Neural progenitor cell (in vitro differentiated cells): ENCODE data around the gene DEPDC1B. TPM values are rescaled to one million over a fixed set of nuclear protein-coding genes. Genes with fewer than 3 reads are reported as not detected.

Experiments
- DNase-seq: peaks from one replicate; pipeline ENCODE4 v3.0.0-alpha.2; 2016; ENCODE audit warnings: low spot score
- H2AFZ ChIP-seq: fragments of 200-600 bp; sonication (generic); replicated peaks from 2 replicates; pipeline ENCODE4 v1.6.1; 2016; ENCODE audit warnings: antibody characterized with exemption
- H3F3A ChIP-seq: fragments of 200-600 bp; sonication (generic); 2 replicates; pipeline ENCODE4 v1.6.1; 2016; ENCODE audit warnings: antibody characterized with exemption, low read depth
- H3K27ac ChIP-seq: fragments of 200-600 bp; sonication (generic); 2 replicates; pipeline ENCODE4 v1.5.1; 2016; ENCODE audit warnings: mild to moderate bottlenecking
- H3K27me3 ChIP-seq: fragments of 200-600 bp; sonication (generic); 2 replicates; pipeline ENCODE4 v1.6.1; 2016; ENCODE audit warnings: mild to moderate bottlenecking, moderate library complexity
- H3K36me3 ChIP-seq: fragments of 200-600 bp; sonication (generic); 2 replicates; pipeline ENCODE4 v1.5.1; 2016
- H3K4me1 ChIP-seq: fragments of 200-600 bp; sonication (generic); 2 replicates; pipeline ENCODE4 v1.6.1; 2016; ENCODE audit warnings: mixed run types
- H3K4me2 ChIP-seq: fragments of 200-600 bp; sonication (generic); 2 replicates; pipeline ENCODE4 v1.6.1; 2016
- H3K4me3 ChIP-seq: fragments of 200-600 bp; sonication (generic); 2 replicates; pipeline ENCODE4 v1.5.1; 2016
- H3K79me2 ChIP-seq: fragments of 200-600 bp; sonication (generic); 2 replicates; pipeline ENCODE4 v1.6.1; 2016; ENCODE audit warnings: low read depth
- H3K9ac ChIP-seq: fragments of 200-600 bp; sonication (generic); 2 replicates; pipeline ENCODE4 v1.6.1; 2016
- H3K9me3 ChIP-seq: fragments of 200-600 bp; sonication (generic); 2 replicates; pipeline ENCODE4 v1.5.1; 2016; ENCODE audit warnings: low read depth
- H4K20me1 ChIP-seq: fragments of 200-600 bp; sonication (generic); 2 replicates; pipeline ENCODE4 v1.6.1; 2016; ENCODE audit warnings: low read depth
- H3K27ac Mint-ChIP-seq: 3 replicates; pipeline ENCODE4 v1.8.0; 2021; ENCODE audit warnings: mixed read lengths
- H3K27me3 Mint-ChIP-seq: 2 replicates; pipeline ENCODE4 v1.8.0; 2022; ENCODE audit warnings: low read depth, mild to moderate bottlenecking, inconsistent platforms, moderate library complexity, mixed read lengths; ENCODE audit not compliant: insufficient read depth
- H3K36me3 Mint-ChIP-seq: 3 replicates; pipeline ENCODE4 v1.8.0; 2021; ENCODE audit warnings: mixed read lengths
- H3K4me1 Mint-ChIP-seq: 3 replicates; pipeline ENCODE4 v1.8.0; 2021; ENCODE audit warnings: mixed read lengths
- H3K4me3 Mint-ChIP-seq: 3 replicates; pipeline ENCODE4 v1.8.0; 2021; ENCODE audit warnings: mild to moderate bottlenecking, moderate library complexity, mixed read lengths
- H3K9me3 Mint-ChIP-seq: 3 replicates; pipeline ENCODE4 v1.8.0; 2020; ENCODE audit warnings: mixed read lengths
- EZH2 ChIP-seq: fragments of 200-600 bp; sonication (generic); IDR thresholded peaks from 2 replicates; pipeline ENCODE4 v1.6.1; 2017; ENCODE audit warnings: antibody characterized with exemption, mild to moderate bottlenecking, moderate library complexity
- EZH2phosphoT487 ChIP-seq: fragments of 200-600 bp; sonication (generic); IDR thresholded peaks from 2 replicates; pipeline ENCODE4 v1.6.1; 2017; ENCODE audit warnings: antibody characterized with exemption
- total RNA-seq: library from RNA; depleted of rRNA; stranded (reverse); fragments of >200 nt; gene quantifications from 2 replicates; pipeline ENCODE4 v1.2.3, GENCODE V29; 2015; ENCODE audit warnings: low replicate concordance
- TF ChIP-seq, protein P1 (sequence below): fragments of 200-600 bp; sonication (generic); IDR thresholded peaks from 2 replicates; pipeline ENCODE4 v1.5.1; 2017; ENCODE audit warnings: antibody characterized with exemption, mild to moderate bottlenecking

DEPDC1B gene
- total RNA-seq, 1 donor from 2014 or later: 142 TPM

DNA sequence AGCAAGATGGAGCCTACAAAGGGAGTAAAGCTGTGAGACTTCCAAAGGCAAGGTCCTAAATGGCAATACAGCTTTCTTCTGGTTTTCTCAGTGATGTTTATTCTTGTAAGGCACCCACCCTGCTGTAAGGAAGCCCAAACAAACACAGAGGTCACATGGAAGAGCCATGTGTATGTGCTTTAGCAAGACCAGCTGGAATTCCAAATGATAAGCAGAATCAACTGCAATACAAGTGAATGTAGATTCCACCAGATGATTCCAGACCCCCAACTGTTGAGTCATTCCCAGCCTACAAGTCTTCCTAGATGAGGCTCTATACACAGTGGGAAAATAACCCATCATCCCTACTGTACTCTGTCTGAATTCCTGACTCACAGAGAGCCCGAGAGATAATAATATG lies 122.8 kb downstream of the DEPDC1B start:
- Histone ChIP-seq H3K9ac (no peak overlapping the region), H3K4me1 (no peaks in the 10 kb centered on the region), H3K4me3 (no peak overlapping the region), H4K20me1 (no peaks in the 10 kb centered on the region), H3K4me2 (no peak overlapping the region), H3K27me3 (no peaks in the 10 kb centered on the region), H2AFZ (no peak overlapping the region), H3F3A (no peaks in the 10 kb centered on the region), H3K36me3 (no peaks in the 10 kb centered on the region), H3K9me3 (no peaks in the 10 kb centered on the region), H3K27ac (no peak overlapping the region), H3K79me2 (no peaks in the 10 kb centered on the region)
- Mint-ChIP-seq H3K9me3 (peaks cover 33% of the 10 kb centered on the region), H3K27ac (no peak overlapping the region), H3K4me1 (no peaks in the 10 kb centered on the region), H3K27me3 (no peaks in the 10 kb centered on the region), H3K36me3 (peaks cover 14% of the 10 kb centered on the region), H3K4me3 (no peak overlapping the region)
- TF ChIP-seq, protein P1, sequence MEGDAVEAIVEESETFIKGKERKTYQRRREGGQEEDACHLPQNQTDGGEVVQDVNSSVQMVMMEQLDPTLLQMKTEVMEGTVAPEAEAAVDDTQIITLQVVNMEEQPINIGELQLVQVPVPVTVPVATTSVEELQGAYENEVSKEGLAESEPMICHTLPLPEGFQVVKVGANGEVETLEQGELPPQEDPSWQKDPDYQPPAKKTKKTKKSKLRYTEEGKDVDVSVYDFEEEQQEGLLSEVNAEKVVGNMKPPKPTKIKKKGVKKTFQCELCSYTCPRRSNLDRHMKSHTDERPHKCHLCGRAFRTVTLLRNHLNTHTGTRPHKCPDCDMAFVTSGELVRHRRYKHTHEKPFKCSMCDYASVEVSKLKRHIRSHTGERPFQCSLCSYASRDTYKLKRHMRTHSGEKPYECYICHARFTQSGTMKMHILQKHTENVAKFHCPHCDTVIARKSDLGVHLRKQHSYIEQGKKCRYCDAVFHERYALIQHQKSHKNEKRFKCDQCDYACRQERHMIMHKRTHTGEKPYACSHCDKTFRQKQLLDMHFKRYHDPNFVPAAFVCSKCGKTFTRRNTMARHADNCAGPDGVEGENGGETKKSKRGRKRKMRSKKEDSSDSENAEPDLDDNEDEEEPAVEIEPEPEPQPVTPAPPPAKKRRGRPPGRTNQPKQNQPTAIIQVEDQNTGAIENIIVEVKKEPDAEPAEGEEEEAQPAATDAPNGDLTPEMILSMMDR: no peak
- TF ChIP-seq EZH2 (no peak), EZH2phosphoT487 (no peak)
- no peak for DNase-seq

DNA sequence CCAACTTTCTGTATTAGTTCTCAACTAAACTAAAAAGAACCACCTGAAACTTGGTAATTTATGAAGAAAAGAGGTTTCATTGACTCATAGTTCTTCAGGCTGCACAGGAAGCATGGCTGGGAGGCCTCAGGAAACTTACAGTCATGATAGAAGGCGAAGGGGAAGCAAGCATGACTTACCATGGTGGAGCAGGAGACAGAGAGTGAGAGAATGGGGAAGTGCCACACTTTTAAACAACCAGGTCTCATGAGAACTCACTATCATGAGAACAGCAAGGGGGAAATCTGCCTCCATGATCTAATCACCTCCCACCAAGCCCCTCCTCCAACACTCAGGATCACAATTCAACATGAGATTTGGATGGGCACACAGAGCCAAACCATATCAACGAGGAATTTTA lies 123.5 kb downstream of the DEPDC1B start:
- H3K4me1 Mint-ChIP-seq: no peaks in the 10 kb centered on the region

DNA sequence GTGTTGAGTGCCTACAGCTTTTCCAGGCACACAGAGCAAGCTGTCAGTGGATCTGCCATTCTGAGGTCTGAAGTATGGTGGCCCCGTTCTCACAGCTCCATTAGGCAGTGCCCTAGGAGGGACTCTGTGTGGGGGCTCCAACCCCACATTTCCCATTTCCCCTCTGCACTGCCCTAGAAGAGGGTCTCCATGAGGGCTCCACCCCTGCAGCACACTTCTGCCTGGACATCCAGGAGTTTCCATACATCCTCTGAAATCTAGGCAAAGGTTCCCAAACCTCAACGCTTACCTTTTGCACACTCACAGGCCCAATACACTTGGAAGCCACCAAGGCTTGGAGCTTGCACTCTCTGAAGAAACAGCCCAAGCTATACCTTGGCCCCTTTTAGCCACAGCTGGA lies 131.3 kb downstream of the DEPDC1B start:
- no peaks in the 10 kb centered on the region for H3K79me2 ChIP-seq
- H3K36me3 ChIP-seq: no peaks in the 10 kb centered on the region
- H3K4me1 ChIP-seq: no peaks in the 10 kb centered on the region
- Mint-ChIP-seq H3K27me3 (peaks cover 2% of the 10 kb centered on the region), H3K4me1 (no peaks in the 10 kb centered on the region), H3K4me3 (no peak overlapping the region), H3K36me3 (peaks cover 3% of the 10 kb centered on the region), H3K9me3 (peaks cover 30% of the 10 kb centered on the region), H3K27ac (no peak overlapping the region)
- H3F3A ChIP-seq: no peaks in the 10 kb centered on the region
- H3K9me3 ChIP-seq: peaks cover 9% of the 10 kb centered on the region
- H2AFZ ChIP-seq: no peak overlapping the region
- TF ChIP-seq, protein P1: no peak
- TF ChIP-seq EZH2phosphoT487 (no peak), EZH2 (no peak)
- no peaks in the 10 kb centered on the region for H4K20me1 ChIP-seq
- no peaks in the 10 kb centered on the region for H3K27me3 ChIP-seq
- no peak overlapping the region for H3K27ac ChIP-seq
- DNase-seq: peak; percentile 9
- H3K9ac ChIP-seq: no peak overlapping the region
- H3K4me3 ChIP-seq: no peak overlapping the region
- no peak overlapping the region for H3K4me2 ChIP-seq

More for the DNA sequence above, 123.5 kb downstream of the DEPDC1B start:
- Mint-ChIP-seq H3K36me3 (peaks cover 12% of the 10 kb centered on the region), H3K27ac (no peak overlapping the region), H3K27me3 (no peaks in the 10 kb centered on the region), H3K4me3 (no peak overlapping the region), H3K9me3 (peaks cover 33% of the 10 kb centered on the region)
- Histone ChIP-seq H3K4me3 (no peak overlapping the region), H3K27ac (no peak overlapping the region), H3K27me3 (no peaks in the 10 kb centered on the region), H2AFZ (no peak overlapping the region), H3K9ac (no peak overlapping the region), H3K79me2 (no peaks in the 10 kb centered on the region), H3K4me2 (no peak overlapping the region), H3K4me1 (no peaks in the 10 kb centered on the region), H3F3A (no peaks in the 10 kb centered on the region), H3K9me3 (no peaks in the 10 kb centered on the region), H4K20me1 (no peaks in the 10 kb centered on the region), H3K36me3 (no peaks in the 10 kb centered on the region)
- no peak for DNase-seq
- TF ChIP-seq EZH2phosphoT487 (no peak), EZH2 (no peak)
- TF ChIP-seq, protein P1: no peak
